ENCODE measurements around the gene NACA2. TPM values are rescaled to one million over a fixed set of nuclear protein-coding genes. Genes with fewer than 3 reads are reported as not detected.
"Not testable (repeated sequence)": the region's sequence is repeated elsewhere in the genome, so short reads cannot be mapped to it uniquely, and the experiment has no call there.

The NACA2 gene
- total and polyA plus RNA-seq, 2 of the 13 experiments (the other 11 are each of a cell fraction or from before 2014, with no cell fraction given), result 0.21 TPM; not detected in 1

GRCh38 chr17:61574542-61575351 lies 16.3 kb downstream of the NACA2 start (continued):
- TF ChIP-seq THAP9 (CRISPR knock-in tag; IDR thresholded peaks at IDR 0.05; ENCODE audit: borderline replicate concordance), result no peak
- no peak for TF ChIP-seq ZBTB39 (CRISPR knock-in tag; IDR thresholded peaks at IDR 0.05)
- TF ChIP-seq, protein P1, sequence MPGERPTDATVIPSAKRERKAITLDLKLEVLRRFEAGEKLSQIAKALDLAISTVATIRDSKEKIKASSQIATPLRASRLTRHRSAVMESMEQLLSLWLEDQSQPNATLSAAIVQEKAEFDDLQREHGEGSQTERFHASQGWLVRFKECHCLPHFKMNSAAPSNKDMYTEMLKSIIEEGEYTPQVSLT (CRISPR knock-in tag; IDR thresholded peaks at IDR 0.05; ENCODE audit: borderline replicate concordance, low read depth), result no peak
- no peak for TF ChIP-seq TAF15 (IDR thresholded peaks at IDR 0.05; ENCODE audit: low read depth, low read length, poor library complexity, severe bottlenecking)
- TF ChIP-seq ZNF513 (CRISPR knock-in tag; conservative IDR thresholded peaks at IDR 0.05), result no peak
- TF ChIP-seq, protein P2, sequence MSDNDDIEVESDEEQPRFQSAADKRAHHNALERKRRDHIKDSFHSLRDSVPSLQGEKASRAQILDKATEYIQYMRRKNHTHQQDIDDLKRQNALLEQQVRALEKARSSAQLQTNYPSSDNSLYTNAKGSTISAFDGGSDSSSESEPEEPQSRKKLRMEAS (IDR thresholded peaks at IDR 0.05), result no peak
- TF ChIP-seq ZNF256 (CRISPR knock-in tag; conservative IDR thresholded peaks at IDR 0.05), result no peak

- H3K4me3 ChIP-seq (replicated peaks in 1 of 3; ENCODE audit: insufficient read depth in 1 of 3, low read depth in 2 of 3, low read length in 3 of 3); H3K27ac ChIP-seq (ENCODE audit: extremely low read length, insufficient read depth, low read length); CTCF ChIA-PET (ENCODE audit: low intra/inter-chr PET ratio, low total read pairs); H3K27me3 ChIP-seq (ENCODE audit: control insufficient read depth in 1 of 2, insufficient read depth in 2 of 2, low read length in 2 of 2); POLR2A ChIA-PET; H3K9ac ChIP-seq (ENCODE audit: insufficient read depth, low read depth, low read length); BruUV-seq (replicated peaks); intact Hi-C loops (cut with micrococcal nuclease; ENCODE audit: unreplicated experiment); FAIRE-seq; H4K20me1 ChIP-seq (ENCODE audit: insufficient read depth, low read length); ATAC-seq; H3K79me2 ChIP-seq (ENCODE audit: insufficient read depth, low read length); DNase-seq (ENCODE audit: low spot score); H3K36me3 ChIP-seq (replicated peaks in 1 of 2; ENCODE audit: control insufficient read depth in 1 of 2, insufficient read depth in 2 of 2, low read length in 2 of 2); H3K4me2 ChIP-seq (ENCODE audit: low read depth, low read length); H2AFZ ChIP-seq (ENCODE audit: low read length): not testable (repeated sequence)
- Histone ChIP-seq H3K4me1 (ENCODE audit: insufficient read depth, low read length) (peaks cover 31% of the 10 kb centered on the region), H3K9me3 (ENCODE audit: low read length) (peaks cover 12% of the 10 kb centered on the region; the same call in 1 of the 2 replicates)
- in situ Hi-C loops (cut with HindIII; ENCODE audit: extremely low pct_ligation_motif_present, low pct_unique_long_range_greater_than_20kb), result loop anchor here (10.0 kb wide), 1 partner anchor 598 kb away; no protein-coding TSS in a partner anchor
- WGBS (ENCODE audit: low lambda C conversion rate), result 78% methylated on average over 7 of the region's 7 CpGs
Observed at GRCh38 chr17:61572547-61572946, 18.5 kb downstream of the NACA2 start.

All from HepG2 (cell line).